HG03439 (cell line): ENCODE data around the gene SCN3A.

ENCODE experiments used
- ATAC-seq: cut with Tn5 transposase; IDR thresholded peaks from one replicate; pipeline ENCODE4 v1.9.1; 2021; ENCODE audit warnings: mild to moderate bottlenecking, moderate library complexity; ENCODE audit not compliant: unreplicated experiment

SCN3A gene

DNA sequence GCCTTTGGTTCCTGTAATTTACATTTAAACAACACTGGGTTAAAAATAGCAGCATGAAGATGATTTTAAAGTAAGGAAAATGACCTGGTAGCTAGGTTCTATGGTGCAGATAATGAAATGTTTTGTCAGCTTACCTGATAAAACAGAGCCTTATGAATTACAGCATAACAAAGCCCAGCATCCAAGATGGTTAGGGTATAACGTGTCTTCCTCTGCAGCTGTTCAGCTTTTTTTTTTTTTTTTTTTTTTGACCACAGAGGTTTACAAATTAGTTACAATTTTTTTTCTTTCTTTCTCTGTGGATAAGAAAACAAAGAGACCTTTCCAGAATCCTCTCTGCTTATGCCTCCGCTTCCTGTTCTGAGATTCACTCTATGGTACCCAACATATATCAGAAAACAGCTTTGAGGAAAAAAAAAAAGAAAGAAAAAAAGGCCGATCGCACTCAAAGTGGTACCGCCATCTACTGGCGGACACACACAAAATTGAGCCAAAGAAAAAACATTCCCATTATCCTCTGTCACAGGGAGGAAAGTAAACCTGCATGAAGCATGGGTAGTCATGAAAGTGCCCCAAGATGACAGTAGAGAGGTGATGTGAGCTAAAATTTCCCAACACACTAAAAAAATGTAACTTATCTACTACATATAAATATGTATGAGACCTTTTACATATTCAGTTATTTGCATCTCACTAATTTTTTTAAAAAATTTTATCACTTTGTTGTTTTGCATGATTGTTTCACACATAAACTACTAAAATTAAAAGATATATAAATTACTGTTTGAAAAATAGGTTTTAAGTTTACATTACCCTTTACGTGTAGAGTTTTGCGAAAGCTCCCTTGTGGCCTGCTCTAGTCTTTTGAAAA, at the start of gene SCN3A:
Gene SCN3A (minus strand): TSS at position 362 of the 871 bp plus-strand sequence. CDS start 27,656 bp downstream, outside the sequence.
- ATAC-seq = no peak

DNA sequence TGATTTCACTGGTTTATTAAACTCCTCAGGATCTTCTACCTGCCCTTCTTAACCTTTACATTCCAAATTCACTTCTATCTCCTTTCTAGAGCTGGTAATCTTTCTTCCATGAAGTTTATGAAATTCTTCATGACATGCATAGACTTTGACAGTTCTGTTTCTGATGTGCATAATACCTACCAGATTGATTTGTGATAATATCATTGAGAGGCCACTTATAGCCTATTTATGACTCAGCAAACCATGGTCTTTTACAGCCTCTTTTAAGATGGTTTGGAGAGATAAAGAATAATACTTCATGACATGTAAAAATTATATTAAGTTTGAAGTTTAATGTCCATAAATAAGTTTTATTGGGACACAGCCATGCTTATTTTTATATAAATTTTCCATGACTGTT, 49.3 kb upstream of the SCN3A start:
- no peak for ATAC-seq

DNA sequence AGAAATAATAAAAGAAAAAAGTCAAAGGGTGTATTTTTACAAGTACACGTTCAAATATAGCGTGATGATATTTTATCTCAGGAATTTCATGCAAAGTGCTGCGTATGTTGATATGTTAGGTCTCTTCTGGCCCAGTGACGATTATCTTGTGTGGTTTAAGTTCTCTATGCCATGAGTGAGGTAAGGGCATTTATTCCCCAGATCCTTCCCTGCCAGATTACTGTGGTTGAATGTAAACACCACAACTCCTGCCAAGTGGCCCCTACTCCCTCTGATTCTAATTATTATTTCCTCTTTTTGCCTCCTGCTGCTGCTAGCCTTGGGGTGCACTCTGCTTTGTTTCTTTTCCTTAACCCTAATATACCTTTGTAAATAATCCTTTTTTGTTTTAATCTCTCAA, 47.5 kb upstream of the SCN3A start:
- no peak for ATAC-seq

DNA sequence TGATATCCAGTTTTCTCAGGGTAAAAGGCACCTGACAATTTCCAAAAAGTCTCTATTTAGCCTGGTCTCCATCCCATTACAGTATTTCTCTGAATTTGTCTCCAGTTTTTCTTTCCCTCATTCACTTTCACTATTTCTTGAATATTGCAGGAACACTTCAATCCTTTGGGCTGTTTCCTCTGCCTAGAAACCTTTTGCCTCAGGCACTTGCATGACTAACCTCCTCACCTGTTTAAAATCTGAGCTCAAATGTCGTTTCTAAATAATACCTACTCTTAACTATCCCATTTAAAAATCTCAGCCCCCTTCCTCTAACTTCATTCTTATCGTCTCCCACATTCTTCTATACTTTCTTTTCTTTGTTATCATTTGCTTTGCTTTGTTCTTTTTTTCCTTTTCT, 44.4 kb upstream of the SCN3A start:
- ATAC-seq = no peak

DNA sequence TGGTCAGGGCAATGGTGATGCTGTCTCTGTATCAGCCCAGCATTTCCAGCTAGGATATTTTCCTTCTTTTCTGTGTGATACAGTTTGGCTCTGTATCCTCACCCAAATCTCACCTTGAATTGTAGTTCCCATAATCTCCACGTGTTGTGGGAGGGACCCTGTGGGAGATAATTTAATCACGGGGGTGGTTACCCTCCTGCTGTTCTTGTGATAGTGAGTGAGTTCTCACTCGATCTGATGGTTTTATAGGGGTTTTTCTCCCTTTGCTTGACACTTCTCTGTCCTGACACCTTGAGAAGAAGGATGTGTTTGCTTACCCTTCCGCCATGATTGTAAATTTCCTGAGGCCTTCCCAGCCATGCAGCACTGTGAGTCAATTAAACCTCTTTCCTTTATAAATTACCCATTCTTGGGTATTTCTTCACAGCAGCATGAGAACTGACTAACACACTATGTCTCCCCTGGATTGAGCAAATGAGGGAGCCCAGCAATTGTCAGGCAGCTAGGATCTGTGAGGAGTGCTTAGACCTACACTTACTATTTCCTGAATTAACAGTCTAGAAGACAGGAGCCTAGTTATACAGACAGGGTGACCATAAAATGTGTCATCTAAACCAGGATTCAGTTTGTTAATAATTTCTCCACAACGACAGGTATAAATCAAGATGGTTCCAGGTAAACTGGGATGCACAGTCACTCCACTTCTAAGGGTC, 41.4 kb upstream of the SCN3A start:
- no peak for ATAC-seq

DNA sequence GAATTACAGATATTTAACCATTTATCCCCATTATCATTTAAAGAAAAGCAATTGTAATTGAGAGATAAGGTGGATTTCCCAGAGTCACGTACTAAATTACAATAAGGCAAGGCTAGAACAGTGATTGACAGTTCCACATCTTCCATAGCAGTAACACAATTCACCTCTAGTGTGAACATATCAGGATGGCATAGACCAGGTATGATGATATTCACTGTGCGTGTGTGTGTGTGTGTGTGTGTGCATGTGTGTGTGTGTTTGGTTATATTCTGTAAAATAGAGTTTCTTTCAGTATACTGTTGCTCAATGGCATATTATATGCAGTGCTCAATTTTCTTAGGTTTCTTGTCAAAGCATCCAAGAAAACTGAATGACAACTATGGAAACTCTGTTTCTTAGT, 37.1 kb upstream of the SCN3A start:
- ATAC-seq = no peak

DNA sequence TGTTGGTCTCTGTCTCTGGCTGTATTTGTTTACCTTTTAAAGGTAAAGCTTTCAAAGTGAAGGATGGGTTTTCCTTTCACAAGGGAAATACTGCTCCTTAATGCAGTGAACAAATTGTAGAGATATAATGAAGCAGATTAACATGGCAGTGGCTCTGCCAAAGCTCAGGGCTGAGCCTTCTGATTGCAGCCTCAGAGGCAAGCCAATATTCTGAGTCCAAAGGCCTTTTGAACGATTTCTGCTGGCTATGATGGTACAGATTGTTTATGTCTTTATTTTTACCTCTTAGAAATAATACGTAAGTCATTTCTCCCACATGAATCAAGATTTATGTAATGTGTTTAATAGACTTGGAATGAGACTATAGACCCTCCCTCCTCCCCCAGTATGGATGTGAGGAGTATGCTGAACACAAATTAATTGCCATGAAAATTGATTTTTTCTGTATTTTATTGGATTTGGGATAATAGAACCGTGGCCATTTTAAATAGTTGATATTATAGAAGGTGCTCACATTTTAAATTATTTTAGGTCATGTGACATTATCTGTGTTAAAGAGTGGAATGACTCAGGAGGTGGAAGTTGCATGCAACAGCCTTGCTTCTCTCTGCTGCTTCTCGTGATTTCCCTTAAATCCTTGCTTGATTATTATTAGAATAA, 36.1 kb upstream of the SCN3A start:
- no peak for ATAC-seq

DNA sequence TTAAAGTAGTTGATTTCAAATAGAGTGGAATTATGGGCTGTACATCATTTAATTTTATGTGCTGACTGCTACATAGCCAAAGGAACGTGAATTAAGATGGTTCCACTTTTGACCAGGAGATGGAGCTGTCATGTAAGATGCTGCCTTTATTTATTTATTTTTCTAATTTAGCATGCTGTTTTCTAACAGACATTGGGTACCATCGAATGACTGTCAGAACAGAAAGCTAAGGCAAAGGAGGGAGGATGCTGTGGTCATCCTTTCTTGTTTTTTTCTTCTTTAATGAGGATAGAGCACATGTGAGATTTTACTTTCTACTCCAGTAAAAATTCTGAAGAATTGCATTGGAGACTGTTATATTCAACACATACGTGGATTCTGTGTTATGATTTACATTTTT, 35.4 kb upstream of the SCN3A start, which contains the start of gene SCN2A:
Gene SCN2A (plus strand): TSS at position 185 of the 400 bp plus-strand sequence. CDS start 56,410 bp downstream, outside the sequence.
- peak; percentile 83 for ATAC-seq

DNA sequence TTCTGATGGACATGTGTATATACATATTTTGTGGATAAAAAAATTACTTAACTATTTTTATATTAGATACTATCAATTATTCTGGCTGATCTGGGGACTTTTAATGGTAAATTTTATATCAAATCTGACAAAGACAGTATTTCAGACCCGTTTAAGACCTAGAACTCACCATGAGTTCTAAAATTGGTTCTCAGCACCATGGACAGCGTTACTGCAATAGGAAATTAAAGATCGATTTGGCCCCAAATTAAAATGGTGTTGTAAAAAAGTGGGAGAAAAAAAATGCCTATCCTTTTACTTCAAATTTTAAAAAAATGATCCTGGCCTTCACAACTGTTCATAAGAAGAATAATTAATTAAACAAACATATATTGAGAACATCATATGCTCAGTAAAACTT, 34.4 kb upstream of the SCN3A start:
- no peak for ATAC-seq

DNA sequence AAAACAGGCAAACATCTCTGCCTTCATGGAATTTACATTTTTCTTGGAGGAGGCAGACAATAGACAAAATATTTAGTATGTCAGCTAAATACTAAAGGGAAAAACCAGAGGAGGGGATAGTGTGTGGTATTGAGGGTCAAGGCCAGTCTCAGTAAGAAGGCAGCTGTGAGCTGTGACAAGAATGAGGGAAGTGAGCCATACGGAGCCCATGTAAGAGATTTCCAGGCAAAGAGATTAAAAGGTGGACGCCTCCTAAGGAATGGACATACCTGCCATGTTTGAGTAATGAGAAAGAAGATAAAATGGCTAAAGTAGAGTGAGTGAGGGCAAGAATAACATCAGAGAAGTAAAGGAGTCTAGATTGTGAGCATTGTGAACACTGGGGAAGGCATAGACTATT, 33.2 kb upstream of the SCN3A start:
- no peak for ATAC-seq

DNA sequence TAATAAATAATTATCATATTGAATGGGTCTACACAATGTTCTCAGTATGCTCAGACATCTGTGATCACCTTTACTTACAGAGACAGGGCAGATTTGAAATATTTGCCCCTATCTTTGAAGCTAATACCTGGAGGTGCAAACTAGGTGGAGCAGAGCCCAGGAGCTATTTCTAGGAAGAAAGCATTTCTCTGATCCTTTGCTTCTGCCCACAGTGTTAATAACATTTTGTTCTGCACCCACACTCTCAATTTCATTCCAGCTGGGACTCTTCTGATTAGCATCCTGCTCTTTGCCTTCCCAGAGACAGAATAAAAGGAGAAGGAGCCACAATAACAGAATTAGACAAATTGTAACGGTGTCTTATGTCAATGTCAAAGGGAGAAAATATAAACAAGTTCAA, 23.7 kb upstream of the SCN3A start:
- no peak for ATAC-seq

DNA sequence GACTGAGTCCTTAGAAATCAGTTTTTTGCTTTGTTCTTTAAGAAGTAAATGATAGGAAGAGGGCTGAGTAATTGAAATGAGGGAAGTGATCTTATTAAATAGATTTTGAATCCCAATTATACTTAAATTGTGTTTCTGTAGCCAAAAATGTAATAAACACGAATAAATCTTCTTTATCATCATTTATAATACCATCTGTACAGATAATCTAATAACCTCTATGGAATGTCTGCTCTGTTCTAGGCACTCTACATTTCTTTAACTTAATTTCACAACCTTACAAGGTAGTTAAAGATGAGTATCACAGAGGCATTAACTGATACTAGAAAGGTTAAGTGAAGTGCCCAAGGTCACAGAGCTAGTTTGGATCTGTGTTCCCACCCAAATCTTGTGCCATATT, 21.1 kb upstream of the SCN3A start:
- ATAC-seq = no peak

DNA sequence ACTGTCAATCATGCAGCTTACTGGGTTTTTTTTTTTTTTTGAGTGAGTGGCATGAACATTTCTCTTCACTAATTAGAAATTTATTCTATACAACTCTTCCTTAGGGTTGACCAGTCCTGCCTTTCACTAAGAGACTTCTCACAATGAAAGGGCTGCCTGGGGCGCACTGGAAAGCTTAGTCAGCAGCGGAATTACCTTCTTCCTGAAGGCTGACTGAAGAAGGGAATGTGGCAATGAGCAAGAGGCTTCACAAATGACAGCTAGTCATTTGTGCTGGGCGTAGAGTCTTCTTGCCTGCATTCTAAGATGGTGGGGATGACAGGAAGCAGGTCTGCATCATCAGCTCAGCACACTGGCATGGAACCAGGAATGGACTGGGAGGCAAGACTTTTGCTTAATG, 15.6 kb upstream of the SCN3A start:
- no peak for ATAC-seq

DNA sequence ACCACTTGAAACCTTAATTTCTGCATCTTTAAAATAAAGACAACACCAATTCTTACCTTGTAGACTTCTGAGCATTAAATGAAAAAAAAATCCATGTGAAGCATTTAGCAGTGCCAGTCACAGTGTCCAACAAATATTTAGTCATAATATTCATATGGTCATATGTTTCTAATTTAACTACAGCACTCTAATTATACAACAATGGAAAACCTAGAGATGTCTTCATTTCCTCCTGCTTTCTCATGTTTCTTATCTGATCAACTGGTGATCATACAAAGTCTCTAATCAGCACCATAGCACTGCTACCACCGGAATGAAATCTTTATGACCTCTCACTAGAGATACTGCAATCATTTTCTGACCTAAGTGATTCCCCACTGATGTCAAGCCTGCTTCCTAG, 10.2 kb upstream of the SCN3A start:
- no peak for ATAC-seq

DNA sequence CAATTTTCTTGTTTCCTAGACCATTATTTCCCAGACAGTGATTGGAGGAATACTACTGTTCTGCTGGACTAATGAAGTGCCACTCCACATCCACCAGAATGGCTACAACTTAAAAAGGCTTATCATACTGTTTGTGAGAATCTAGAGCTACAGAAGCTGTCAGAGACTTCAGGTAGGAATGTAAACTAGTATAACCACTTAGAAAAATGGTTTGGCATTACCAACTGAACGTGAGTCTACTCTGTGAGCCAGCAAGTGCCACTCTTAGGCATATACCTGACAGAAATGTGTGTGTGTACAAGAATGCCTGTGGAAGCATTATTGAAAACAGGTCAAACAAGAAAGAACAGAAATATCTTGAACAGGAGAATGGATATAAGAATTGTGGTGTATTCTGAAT, 4.2 kb upstream of the SCN3A start:
- no peak for ATAC-seq

DNA sequence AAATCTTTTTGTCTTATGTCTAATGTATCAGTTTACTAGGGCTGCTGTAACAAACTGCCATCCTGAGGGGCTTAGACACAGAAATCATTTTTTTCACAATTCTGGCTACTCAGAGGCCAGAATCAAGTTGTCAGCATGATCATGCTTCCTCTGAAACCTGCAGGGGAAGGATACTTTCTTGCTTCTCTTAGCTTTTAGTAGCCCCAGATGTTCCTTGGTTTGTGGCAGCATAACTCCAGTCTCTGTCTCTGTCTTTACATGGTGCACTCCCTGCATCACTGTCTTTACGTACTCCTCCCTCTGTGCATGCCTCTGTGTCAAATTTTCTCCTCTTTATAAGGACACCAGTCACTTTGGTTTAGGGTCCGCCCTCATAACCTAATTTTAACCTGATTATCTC, 2.0 kb upstream of the SCN3A start:
- no peak for ATAC-seq

DNA sequence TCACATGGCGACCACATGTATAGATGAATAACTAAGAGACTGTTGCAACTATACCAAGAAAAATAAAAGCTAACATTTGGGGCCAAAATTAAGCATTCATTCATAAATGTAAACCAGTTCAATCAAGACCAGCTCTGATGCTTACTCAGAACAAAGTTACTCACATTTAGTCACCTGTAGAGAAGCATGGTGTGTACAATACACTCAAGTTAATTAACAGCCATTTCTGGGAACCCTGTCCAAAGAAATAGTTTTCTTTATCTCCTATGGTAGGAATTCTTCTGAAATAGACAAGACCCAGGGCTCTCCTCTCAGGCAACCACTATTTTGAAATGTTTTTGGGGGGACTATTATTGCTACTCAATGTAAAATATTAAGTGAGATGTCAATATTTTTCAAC, 1.6 kb downstream of the SCN3A start:
- no peak for ATAC-seq

DNA sequence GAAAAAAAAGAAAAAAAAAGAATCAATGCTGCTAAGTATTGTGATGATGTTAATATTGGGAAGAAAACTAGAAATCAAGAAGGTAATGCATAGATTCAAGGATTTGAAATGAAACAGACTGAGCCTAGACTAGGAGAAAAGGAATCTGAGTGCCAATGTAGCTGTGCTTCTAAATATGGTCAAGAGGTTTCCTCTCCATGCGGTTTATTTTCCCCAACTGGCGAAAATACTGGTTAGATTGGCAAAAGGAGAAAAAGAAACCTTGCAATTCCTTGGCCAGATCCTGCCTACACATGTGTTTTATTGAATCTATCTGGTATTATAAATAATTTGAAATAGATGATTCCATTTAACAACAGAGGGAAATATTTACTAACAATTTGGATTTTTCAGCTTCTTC, 5.7 kb downstream of the SCN3A start:
- no peak for ATAC-seq

DNA sequence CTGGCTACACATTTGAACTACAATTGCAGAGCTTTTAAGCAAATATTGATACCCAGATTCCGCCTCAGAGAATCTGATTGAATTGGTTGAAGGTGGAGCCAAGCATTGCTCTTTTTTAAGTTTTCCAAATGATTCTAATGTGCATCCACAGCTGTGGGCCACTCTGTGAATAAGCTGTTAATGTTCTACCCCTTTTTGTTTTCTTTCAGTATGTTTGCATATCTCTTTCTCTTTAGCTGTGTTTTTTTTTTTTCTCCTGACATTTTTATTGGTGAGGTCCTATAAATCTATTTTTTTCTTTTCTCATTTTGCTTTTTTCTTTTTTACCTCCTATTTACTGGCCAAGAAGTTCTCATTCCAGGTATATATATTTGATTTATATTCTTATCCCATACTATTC, 6.5 kb downstream of the SCN3A start:
- ATAC-seq = no peak

DNA sequence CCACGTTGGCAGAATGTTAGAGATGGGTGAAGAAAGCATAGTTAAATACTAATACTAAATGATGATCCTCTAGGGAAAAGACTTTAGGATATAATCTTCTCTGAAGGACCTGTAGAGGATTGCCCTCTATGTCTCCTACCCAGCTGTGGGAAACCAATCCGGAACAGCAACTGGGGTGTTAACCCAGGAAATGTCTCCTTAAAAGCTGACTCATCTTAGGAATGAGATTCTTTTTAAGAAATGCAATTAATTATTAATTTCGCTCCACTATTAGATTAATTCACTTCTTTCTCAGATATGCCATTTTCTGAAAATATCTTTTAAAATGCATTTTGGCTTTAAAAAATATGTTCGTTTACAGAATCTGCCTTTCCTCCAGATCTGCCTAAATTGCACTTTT, 7.4 kb downstream of the SCN3A start:
- no peak for ATAC-seq

DNA sequence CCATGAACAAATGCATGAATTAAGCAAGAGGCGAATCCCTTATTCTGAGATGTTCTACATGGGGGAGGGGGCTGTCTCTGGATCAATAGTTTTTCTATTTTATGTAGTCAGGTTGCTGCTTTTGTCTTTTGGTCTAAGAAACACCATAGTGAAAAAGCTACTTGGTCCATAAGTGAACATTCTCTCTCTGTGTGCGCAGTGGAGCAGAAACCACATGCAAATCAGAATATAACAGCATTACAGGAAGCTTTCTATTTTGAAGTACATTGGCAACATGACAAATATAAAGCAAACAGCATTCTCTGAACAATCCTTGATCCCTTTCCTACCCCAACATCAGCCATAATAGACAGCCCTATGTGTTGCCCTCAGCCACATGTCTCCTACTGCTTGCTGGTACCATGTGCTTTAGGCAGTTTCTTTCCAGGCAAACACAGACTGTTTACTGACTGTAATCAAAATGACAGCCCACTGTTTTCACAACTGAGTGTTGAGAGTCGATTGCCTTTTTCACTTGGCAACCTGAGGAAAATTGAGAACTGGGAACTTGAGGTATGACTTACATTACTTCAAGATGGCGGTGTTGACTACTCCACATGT, 10.6 kb downstream of the SCN3A start:
- ATAC-seq = peak; percentile 98
